ENCODE measurements around the gene CHST11.

Gene CHST11

GRCh38 chr12:104624529-104624928 lies 167.8 kb downstream of the CHST11 start:
- TF ChIP-seq, protein P1, sequence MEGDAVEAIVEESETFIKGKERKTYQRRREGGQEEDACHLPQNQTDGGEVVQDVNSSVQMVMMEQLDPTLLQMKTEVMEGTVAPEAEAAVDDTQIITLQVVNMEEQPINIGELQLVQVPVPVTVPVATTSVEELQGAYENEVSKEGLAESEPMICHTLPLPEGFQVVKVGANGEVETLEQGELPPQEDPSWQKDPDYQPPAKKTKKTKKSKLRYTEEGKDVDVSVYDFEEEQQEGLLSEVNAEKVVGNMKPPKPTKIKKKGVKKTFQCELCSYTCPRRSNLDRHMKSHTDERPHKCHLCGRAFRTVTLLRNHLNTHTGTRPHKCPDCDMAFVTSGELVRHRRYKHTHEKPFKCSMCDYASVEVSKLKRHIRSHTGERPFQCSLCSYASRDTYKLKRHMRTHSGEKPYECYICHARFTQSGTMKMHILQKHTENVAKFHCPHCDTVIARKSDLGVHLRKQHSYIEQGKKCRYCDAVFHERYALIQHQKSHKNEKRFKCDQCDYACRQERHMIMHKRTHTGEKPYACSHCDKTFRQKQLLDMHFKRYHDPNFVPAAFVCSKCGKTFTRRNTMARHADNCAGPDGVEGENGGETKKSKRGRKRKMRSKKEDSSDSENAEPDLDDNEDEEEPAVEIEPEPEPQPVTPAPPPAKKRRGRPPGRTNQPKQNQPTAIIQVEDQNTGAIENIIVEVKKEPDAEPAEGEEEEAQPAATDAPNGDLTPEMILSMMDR (IDR thresholded peaks at IDR 0.05; ENCODE audit: low read depth, low read length), result no peak
- H3K4me3 ChIP-seq (ENCODE audit: low read depth, low read length), result no peak overlapping the region

DNA sequence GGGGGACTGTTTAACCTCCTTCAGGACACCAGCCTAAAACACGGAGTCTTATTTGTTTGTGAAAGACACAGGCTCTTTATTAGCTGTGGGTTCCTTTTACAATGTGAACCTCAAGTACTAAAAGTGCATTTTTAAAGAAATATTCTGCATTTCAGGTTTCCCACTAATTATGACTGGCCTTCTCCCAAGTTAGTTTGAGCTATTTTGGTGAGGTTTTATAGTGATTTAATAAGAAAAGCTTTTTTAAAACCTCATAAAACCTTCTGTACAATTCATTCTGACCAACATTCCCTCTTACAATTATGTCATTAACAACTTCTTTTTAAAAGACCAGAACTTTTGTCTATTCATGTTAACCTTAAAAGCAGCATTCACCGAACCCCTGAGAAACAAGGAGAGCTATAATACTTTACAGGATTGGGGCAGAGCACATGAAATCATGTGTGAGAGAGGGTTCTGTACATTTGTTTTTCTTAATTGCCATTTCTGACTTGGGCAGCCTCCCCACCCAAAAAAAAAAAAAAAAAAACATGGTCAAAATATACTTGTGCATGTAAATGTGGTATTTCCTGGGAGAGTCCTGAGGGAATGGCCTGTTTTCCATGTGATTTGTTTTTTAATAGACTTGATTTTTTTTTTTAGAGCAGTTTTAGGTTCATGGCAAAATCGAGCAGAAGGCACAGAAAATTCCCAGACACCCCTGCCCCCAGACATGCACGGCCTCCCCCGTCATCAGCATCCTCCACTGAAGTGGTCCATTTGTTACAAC lies 169.5 kb downstream of the CHST11 start:
- no peak overlapping the region for H3K4me3 ChIP-seq (ENCODE audit: low read depth, low read length)
- TF ChIP-seq, protein P1 (IDR thresholded peaks at IDR 0.05; ENCODE audit: low read depth, low read length), result no peak

GRCh38 chr12:104627231-104627989 lies 170.7 kb downstream of the CHST11 start:
- H3K4me3 ChIP-seq (ENCODE audit: low read depth, low read length), result no peak overlapping the region
- TF ChIP-seq, protein P1 (IDR thresholded peaks at IDR 0.05; ENCODE audit: low read depth, low read length), result no peak

- no peak overlapping the region for H3K4me3 ChIP-seq (ENCODE audit: low read depth, low read length)
- TF ChIP-seq, protein P1 (IDR thresholded peaks at IDR 0.05; ENCODE audit: low read depth, low read length), result no peak
Observed at GRCh38 chr12:104627990-104628830, 171.5 kb downstream of the CHST11 start.

- TF ChIP-seq, protein P1 (IDR thresholded peaks at IDR 0.05; ENCODE audit: low read depth, low read length), result no peak
Observed at GRCh38 chr12:104628831-104629135, 172.0 kb downstream of the CHST11 start.

DNA sequence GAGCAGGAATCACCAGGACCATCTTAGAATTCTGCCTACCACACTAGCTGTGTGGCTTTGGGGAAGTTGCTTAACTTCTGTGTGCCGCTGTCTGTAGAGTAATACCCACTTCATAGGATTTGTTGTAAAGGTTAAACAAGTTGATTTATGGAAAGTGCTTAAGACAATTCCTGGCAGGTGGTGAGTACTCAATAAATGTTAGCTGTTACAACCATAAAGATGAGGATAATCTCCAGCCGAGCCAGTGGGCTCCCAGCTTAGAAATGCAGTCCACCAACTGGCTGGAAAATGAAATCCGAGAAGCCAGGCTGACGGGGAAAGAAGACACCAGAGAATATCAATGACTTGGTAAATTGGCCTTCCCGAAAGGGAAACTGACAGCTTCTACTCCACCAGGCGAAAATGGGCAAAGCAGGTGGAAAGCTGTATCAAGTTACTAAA lies 173.5 kb downstream of the CHST11 start:
- TF ChIP-seq, protein P1 (IDR thresholded peaks at IDR 0.05; ENCODE audit: low read depth, low read length), result no peak
- H3K4me3 ChIP-seq (ENCODE audit: low read depth, low read length), result no peak overlapping the region

More at GRCh38 chr12:104628831-104629135, 172.0 kb downstream of the CHST11 start:
- H3K4me3 ChIP-seq (ENCODE audit: low read depth, low read length), result no peak overlapping the region
